IMR-90 (cell line): ENCODE measurements around the gene CLCA2. TPM values are rescaled to one million over a fixed set of nuclear protein-coding genes. Genes with fewer than 3 reads are reported as not detected.

Source experiments
- ATAC-seq: fragments of 200-7000 bp; cut with Tn5 transposase; 2 replicates; pipeline ENCODE4 v1.9.1; 2020; ENCODE audit warnings: low read depth, mild to moderate bottlenecking, moderate library complexity
- BruUV-seq: library from RNA; stranded (reverse); fragments of 400-500 nt; replicated peaks from 2 replicates; lab custom pipeline; 2021; lab: Mats Ljungman, UMichigan
- CTCF ChIA-PET: fragments of 300-600 bp; formaldehyde crosslinking; extraction: SDS; loops from one replicate; lab custom pipeline; 2021; ENCODE audit warnings: antibody characterized with exemption; lab: Yijun Ruan, JAX
- POLR2A ChIA-PET: fragments of 300-600 bp; sonication (Branson Sonifier 250); formaldehyde crosslinking; loops from one replicate; lab custom pipeline; 2022; ENCODE audit warnings: antibody characterized with exemption; ENCODE audit not compliant: unreplicated experiment; lab: Charles Lee
- DNase-seq: peaks from one replicate; pipeline ENCODE4 v3.0.0; 2013
- H2AFZ ChIP-seq: replicated peaks from 2 replicates; pipeline ENCODE3; 2013; ENCODE audit warnings: low read length, mild to moderate bottlenecking; ENCODE audit not compliant: poor library complexity
- H2AK5ac ChIP-seq: 2 replicates; pipeline ENCODE4 v1.6.1; 2013; ENCODE audit warnings: low read depth, low read length, inconsistent platforms
- H2AK9ac ChIP-seq: replicated peaks from 2 replicates; pipeline ENCODE3; 2013; ENCODE audit warnings: mild to moderate bottlenecking, low read depth, low read length, moderate library complexity; ENCODE audit not compliant: poor library complexity
- H2BK120ac ChIP-seq: 2 replicates; pipeline ENCODE4 v1.6.1; 2013; ENCODE audit warnings: low read depth, low read length, inconsistent platforms
- H2BK15ac ChIP-seq: 3 replicates; pipeline ENCODE4 v1.6.1; 2013; ENCODE audit warnings: low read depth, low read length, inconsistent platforms
- H2BK20ac ChIP-seq: 2 replicates; pipeline ENCODE4 v1.6.1; 2013; ENCODE audit warnings: low read depth, mild to moderate bottlenecking, inconsistent platforms, low read length, moderate library complexity
- H2BK5ac ChIP-seq: 2 replicates; pipeline ENCODE4 v1.6.1; 2013; ENCODE audit warnings: mild to moderate bottlenecking, low read depth, low read length, inconsistent platforms; ENCODE audit not compliant: poor library complexity, severe bottlenecking
- H3K14ac ChIP-seq: replicated peaks from 2 replicates; pipeline ENCODE4 v1.6.1; 2013; ENCODE audit warnings: low read depth, low read length, inconsistent platforms
- H3K18ac ChIP-seq: 2 replicates; pipeline ENCODE4 v1.6.1; 2013; ENCODE audit warnings: low read depth, low read length, control low read depth
- H3K23ac ChIP-seq: 2 replicates; pipeline ENCODE4 v1.6.1; 2013; ENCODE audit warnings: low read depth, low read length, inconsistent platforms
- H3K27ac ChIP-seq: 2 replicates; pipeline ENCODE4 v1.5.1; 2013; ENCODE audit warnings: mild to moderate bottlenecking, control low read depth, low read length; ENCODE audit not compliant: insufficient read depth
- H3K27me3 ChIP-seq: 2 replicates; pipeline ENCODE4 v1.6.1; 2013; ENCODE audit warnings: low read length; ENCODE audit not compliant: control insufficient read depth, insufficient read depth
- H3K36me3 ChIP-seq: 2 replicates; pipeline ENCODE4 v1.6.1; 2013; ENCODE audit warnings: low read length, mixed read lengths; ENCODE audit not compliant: control insufficient read depth, insufficient read depth
- H3K4ac ChIP-seq: 2 replicates; pipeline ENCODE4 v1.6.1; 2013; ENCODE audit warnings: low read depth, low read length, inconsistent platforms
- H3K4me1 ChIP-seq: 2 replicates; pipeline ENCODE4 v1.6.1; 2013; ENCODE audit warnings: low read length, mixed read lengths; ENCODE audit not compliant: control insufficient read depth, insufficient read depth
- H3K4me2 ChIP-seq: 2 replicates; pipeline ENCODE4 v1.6.1; 2013; ENCODE audit warnings: low read depth, mild to moderate bottlenecking, control low read depth, low read length, moderate library complexity
- H3K4me3 ChIP-seq: 2 replicates; pipeline ENCODE4 v1.5.1; 2013; ENCODE audit warnings: low read depth, mild to moderate bottlenecking, control low read depth, low read length, moderate library complexity; ENCODE audit not compliant: insufficient read depth
- H3K56ac ChIP-seq: 2 replicates; pipeline ENCODE4 v1.6.1; 2013; ENCODE audit warnings: low read length, inconsistent platforms; ENCODE audit not compliant: insufficient read depth; ENCODE audit errors: extremely low read depth
- H3K79me1 ChIP-seq, 2 experiments: 2 replicates each; pipeline ENCODE4 v1.6.1; 2013; ENCODE audit warnings: low read length in 2 of 2, inconsistent platforms in 1 of 2, low read depth in 1 of 2
- H3K9ac ChIP-seq: 2 replicates; pipeline ENCODE4 v1.6.1; 2013; ENCODE audit warnings: low read depth, low read length, control low read depth
- H3K9me1 ChIP-seq: 2 replicates; pipeline ENCODE4 v1.6.1; 2013; ENCODE audit warnings: low read length, inconsistent platforms; ENCODE audit not compliant: insufficient read depth
- H3K9me3 ChIP-seq: 2 replicates; pipeline ENCODE4 v1.6.1; 2013; ENCODE audit warnings: low read length; ENCODE audit not compliant: control insufficient read depth, insufficient read depth
- H4K20me1 ChIP-seq: 2 replicates; pipeline ENCODE4 v1.6.1; 2013; ENCODE audit warnings: low read length, inconsistent platforms; ENCODE audit not compliant: insufficient read depth
- H4K5ac ChIP-seq: 2 replicates; pipeline ENCODE4 v1.6.1; 2013; ENCODE audit warnings: mild to moderate bottlenecking, low read depth, low read length, control low read depth
- H4K8ac ChIP-seq, 2 experiments: 2 replicates each; pipeline ENCODE4 v1.6.1; 2013; ENCODE audit warnings: low read depth in 2 of 2, low read length in 2 of 2, control low read depth in 1 of 2, inconsistent platforms in 1 of 2
- H4K91ac ChIP-seq: 2 replicates; pipeline ENCODE4 v1.6.1; 2013; ENCODE audit warnings: low read depth, low read length, inconsistent platforms; ENCODE audit not compliant: insufficient read depth
- BHLHE40 ChIP-seq: fragments of 150-350 bp; IDR thresholded peaks from 2 replicates; pipeline ENCODE4 v1.6.1; 2016; ENCODE audit warnings: mild to moderate bottlenecking, low read depth, low read length
- CEBPB ChIP-seq: IDR thresholded peaks from 2 replicates; pipeline ENCODE4 v1.6.1; 2012; ENCODE audit warnings: low read depth, low read length, improper control_type of control experiment
- CHD1 ChIP-seq: IDR thresholded peaks from 2 replicates; pipeline ENCODE4 v1.6.1; 2012; ENCODE audit warnings: low read depth, low read length, improper control_type of control experiment
- FOS ChIP-seq: fragments of 150-350 bp; IDR thresholded peaks from 2 replicates; pipeline ENCODE4 v1.6.1; 2016; ENCODE audit warnings: low read depth, low read length
- MAFK ChIP-seq: IDR thresholded peaks from 2 replicates; pipeline ENCODE4 v1.6.1; 2012; ENCODE audit warnings: low read depth, low read length, improper control_type of control experiment
- MXI1 ChIP-seq: IDR thresholded peaks from 2 replicates; pipeline ENCODE4 v1.6.1; 2012; ENCODE audit warnings: low read depth, mild to moderate bottlenecking, low read length, moderate library complexity, borderline replicate concordance
- RAD21 ChIP-seq: IDR thresholded peaks from 2 replicates; pipeline ENCODE4 v1.6.1; 2012; ENCODE audit warnings: low read length, improper control_type of control experiment
- RCOR1 ChIP-seq: IDR thresholded peaks from 2 replicates; pipeline ENCODE4 v1.6.1; 2012; ENCODE audit warnings: mild to moderate bottlenecking, low read length, improper control_type of control experiment; ENCODE audit not compliant: insufficient replicate concordance
- RFX5 ChIP-seq: IDR thresholded peaks from 2 replicates; pipeline ENCODE4 v1.8.0; 2012; ENCODE audit warnings: low read depth, mild to moderate bottlenecking, low read length, moderate library complexity
- SMC3 ChIP-seq: fragments of 150-350 bp; IDR thresholded peaks from 2 replicates; pipeline ENCODE4 v1.6.1; 2016; ENCODE audit warnings: low read depth, mild to moderate bottlenecking, antibody characterized with exemption, low read length, moderate library complexity
- WGBS, 2 experiments: methylation state at CpG; one replicate each; pipeline versions ENCODE4 v1.1.5 to v1.1.7; 2013; ENCODE audit warnings: missing lambda C conversion rate in 2 of 2; ENCODE audit not compliant: insufficient read length in 1 of 2; ENCODE audit errors: extremely low coverage in 2 of 2; 5-methylcytosine and 5-hydroxymethylcytosine counted together
- dilution Hi-C: fragments of 300-500 bp; cut with HindIII; formaldehyde crosslinking; loops from one replicate; pipeline ENCODE4 v1.14.3; 2018; ENCODE audit warnings: low sequenced_read_pairs; ENCODE audit not compliant: unreplicated experiment
- in situ Hi-C: fragments of 300-500 bp; cut with MboI; formaldehyde crosslinking; loops from 3 replicates; pipeline ENCODE4 v1.14.3; 2019; ENCODE audit warnings: low sequenced_read_pairs, inconsistent platforms, mixed read lengths
- intact Hi-C: fragments of 100-400 bp; cut with micrococcal nuclease; formaldehyde crosslinking; loops from 2 replicates; pipeline ENCODE4 v1.10.0; 2022
- polyA plus RNA-seq, 3 experiments: library from polyadenylated mRNA; depleted of rRNA; stranded (reverse); fragments of >200 nt; gene quantifications; 2 replicates each; pipeline ENCODE4 v1.2.3, GENCODE V29; 2012; ENCODE audit warnings: low replicate concordance in 1 of 3
- total RNA-seq: library from RNA; depleted of rRNA; stranded (reverse); fragments of >200 nt; gene quantifications from 2 replicates; pipeline ENCODE4 v1.2.3, GENCODE V29; 2012
- TF ChIP-seq, protein P1 (sequence below): fragments of 150-350 bp; IDR thresholded peaks from 2 replicates; pipeline ENCODE4 v1.6.1; 2016; ENCODE audit warnings: low read depth, mild to moderate bottlenecking, low read length, moderate library complexity, borderline replicate concordance
- TF ChIP-seq, protein P2 (sequence below): conservative IDR thresholded peaks from 2 replicates; pipeline ENCODE4 v1.5.1; 2012; ENCODE audit warnings: mild to moderate bottlenecking, low read depth, low read length, improper control_type of control experiment

Gene CLCA2
- total and polyA plus RNA-seq, 2 of the 4 experiments (the other 2 are of a cell fraction), result 0.09 to 0.18 TPM

DNA sequence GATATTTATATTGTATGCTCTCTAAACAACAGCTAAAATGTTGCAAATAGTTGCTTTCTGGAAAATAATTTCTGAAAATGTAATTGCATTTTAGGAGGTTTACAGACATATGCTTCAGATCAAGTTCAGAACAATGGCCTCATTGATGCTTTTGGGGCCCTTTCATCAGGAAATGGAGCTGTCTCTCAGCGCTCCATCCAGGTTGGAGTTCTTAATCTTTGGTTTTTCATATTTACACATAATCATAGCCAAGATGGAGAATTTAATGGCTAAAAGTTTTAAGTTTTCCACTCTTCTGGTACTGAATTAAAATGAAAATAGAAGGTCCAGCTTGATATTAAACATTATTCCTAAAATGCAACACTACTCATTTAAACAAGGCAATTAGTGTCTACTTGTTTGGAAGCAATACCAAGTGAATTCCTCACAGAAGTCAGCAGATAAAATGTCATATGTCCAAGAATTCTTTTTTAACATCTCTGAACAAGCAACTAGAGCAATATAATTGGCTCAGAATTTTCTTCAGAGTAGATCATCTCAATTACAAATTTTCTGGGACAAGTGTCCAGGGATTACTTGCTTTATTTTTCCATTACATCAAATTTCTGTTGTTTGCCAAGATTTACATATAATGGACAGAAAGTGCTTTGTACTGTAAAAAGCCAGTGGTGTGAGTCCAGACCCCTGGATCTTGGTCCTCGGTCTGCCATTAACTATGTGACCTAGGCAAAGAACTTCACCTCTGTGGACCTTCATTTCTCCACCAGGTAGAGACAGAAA is 67.4 kb downstream of the CLCA2 start:
- in situ Hi-C loops, result loop anchor here (25.0 kb wide), 1 partner anchor 596 kb away; no protein-coding TSS in a partner anchor

More for the DNA sequence above, 67.4 kb downstream of the CLCA2 start:
- WGBS, 2 experiments, result 25% methylated on average over 1 of the region's 2 CpGs; no CpG with 5 or more reads in 1 of the 2 experiments
- Histone ChIP-seq H2BK20ac (no peak overlapping the region), H3K4ac (no peak overlapping the region), H3K9me1 (no peaks in the 10 kb centered on the region), H3K18ac (no peak overlapping the region), H2BK5ac (no peak overlapping the region), H2AK5ac (no peak overlapping the region), H3K14ac (no peak overlapping the region), H3K36me3 (no peaks in the 10 kb centered on the region), H4K5ac (no peak overlapping the region), H3K9me3 (no peaks in the 10 kb centered on the region), H3K4me2 (no peak overlapping the region), H2AK9ac (no peak overlapping the region), H3K27me3 (peaks cover 15% of the 10 kb centered on the region), H3K23ac (no peak overlapping the region), H4K20me1 (no peaks in the 10 kb centered on the region), H2BK120ac (no peak overlapping the region), H2AFZ (no peak overlapping the region), H3K4me3 (no peak overlapping the region), H2BK15ac (no peak overlapping the region), H3K79me1 (no peaks in the 10 kb centered on the region), H3K27ac (no peak overlapping the region), H3K9ac (no peak overlapping the region), H3K4me1 (no peaks in the 10 kb centered on the region), H3K56ac (no peak overlapping the region), H4K91ac (no peak overlapping the region), H4K8ac (no peak overlapping the region)
- BruUV-seq, result no TSS peak
- dilution Hi-C loops (no loop called here), intact Hi-C loops (no loop called here)
- TF ChIP-seq, protein P1, sequence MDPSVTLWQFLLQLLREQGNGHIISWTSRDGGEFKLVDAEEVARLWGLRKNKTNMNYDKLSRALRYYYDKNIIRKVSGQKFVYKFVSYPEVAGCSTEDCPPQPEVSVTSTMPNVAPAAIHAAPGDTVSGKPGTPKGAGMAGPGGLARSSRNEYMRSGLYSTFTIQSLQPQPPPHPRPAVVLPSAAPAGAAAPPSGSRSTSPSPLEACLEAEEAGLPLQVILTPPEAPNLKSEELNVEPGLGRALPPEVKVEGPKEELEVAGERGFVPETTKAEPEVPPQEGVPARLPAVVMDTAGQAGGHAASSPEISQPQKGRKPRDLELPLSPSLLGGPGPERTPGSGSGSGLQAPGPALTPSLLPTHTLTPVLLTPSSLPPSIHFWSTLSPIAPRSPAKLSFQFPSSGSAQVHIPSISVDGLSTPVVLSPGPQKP, result no peak
- TF ChIP-seq CHD1 (no peak), SMC3 (no peak), RAD21 (no peak), BHLHE40 (no peak), CEBPB (no peak), MAFK (no peak), RCOR1 (no peak), FOS (no peak), MXI1 (no peak), RFX5 (no peak)
- TF ChIP-seq, protein P2, sequence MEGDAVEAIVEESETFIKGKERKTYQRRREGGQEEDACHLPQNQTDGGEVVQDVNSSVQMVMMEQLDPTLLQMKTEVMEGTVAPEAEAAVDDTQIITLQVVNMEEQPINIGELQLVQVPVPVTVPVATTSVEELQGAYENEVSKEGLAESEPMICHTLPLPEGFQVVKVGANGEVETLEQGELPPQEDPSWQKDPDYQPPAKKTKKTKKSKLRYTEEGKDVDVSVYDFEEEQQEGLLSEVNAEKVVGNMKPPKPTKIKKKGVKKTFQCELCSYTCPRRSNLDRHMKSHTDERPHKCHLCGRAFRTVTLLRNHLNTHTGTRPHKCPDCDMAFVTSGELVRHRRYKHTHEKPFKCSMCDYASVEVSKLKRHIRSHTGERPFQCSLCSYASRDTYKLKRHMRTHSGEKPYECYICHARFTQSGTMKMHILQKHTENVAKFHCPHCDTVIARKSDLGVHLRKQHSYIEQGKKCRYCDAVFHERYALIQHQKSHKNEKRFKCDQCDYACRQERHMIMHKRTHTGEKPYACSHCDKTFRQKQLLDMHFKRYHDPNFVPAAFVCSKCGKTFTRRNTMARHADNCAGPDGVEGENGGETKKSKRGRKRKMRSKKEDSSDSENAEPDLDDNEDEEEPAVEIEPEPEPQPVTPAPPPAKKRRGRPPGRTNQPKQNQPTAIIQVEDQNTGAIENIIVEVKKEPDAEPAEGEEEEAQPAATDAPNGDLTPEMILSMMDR, result no peak
- ChIA-PET CTCF (interaction anchor here (1.2 kb wide), 1 partner anchor 9 kb away, joined by 3 read pairs; no protein-coding TSS in a partner anchor), POLR2A (no interaction called here)
- ATAC-seq (no peak), DNase-seq (no peak)
